ENCODE results near the gene CDHR3. TPM values are rescaled to one million over a fixed set of nuclear protein-coding genes. Genes with fewer than 3 reads are reported as not detected.

Gene CDHR3
- total RNA-seq, 2 donors from 2014 or later: 3.5 to 3.7 TPM

DNA sequence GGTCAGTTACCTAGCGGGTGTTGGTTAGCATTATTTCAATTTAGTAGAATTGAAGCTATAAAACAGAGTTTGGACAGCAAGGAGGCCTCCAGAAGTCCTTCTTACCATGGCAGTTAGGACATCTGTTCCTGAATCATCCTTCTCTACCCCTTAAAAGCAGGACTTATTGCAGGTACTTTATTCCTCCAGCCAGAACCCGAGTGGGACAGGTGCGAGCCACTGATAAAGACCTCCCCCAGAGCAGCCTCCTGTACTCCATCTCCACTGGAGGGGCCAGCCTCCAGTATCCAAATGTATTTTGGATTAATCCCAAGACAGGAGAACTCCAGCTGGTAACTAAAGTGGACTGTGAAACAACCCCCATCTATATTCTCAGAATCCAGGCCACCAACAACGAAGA is 54.6 kb downstream of the CDHR3 start:
- intact Hi-C loops (cut with DNase I): loop anchor here in 1 of 2 donors (10.0 kb wide), 1 partner anchor 1073 kb away; no protein-coding TSS in a partner anchor

DNA sequence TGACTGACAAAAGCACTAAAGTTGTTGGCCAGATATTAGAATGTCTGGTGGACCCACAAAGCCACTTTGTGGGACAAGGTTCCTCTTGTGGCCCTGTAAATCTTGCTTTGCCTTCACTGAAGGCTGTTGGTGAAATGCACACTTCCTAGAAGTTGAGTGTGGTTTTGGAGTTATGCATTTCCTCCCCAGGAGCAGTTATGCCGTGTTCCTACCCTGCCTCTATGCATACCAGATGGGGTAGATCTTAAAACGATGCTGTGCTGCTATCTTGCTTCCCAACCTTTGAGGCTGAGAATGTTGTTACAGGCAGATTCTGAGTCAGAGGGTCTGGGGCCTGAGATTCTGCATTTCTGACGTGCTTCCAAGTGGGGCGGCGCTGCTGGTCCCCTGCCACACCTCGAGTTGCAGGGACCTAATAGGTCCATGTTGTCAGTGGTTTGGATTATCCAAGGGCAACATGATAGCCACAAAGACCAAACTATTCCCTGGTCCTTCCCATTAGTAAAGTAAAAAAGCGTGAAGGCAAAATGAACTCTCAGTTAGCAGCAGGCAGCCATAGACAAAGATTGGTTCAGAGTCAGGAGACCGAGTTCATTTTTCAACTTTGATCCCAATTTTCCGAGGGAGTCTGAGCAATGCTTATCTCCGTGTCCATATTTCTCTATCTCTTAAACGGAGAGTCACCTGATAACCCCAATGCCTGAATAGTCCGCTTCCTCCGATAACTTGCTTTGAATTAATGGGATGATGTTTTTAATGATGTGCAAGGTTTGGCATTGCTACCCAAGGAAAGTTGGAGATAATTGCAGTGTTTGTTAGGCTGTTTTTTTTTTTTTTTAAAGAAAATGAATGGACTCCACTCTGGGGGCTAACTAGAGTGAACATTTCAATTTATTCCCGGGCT is 55.8 kb downstream of the CDHR3 start:
- intact Hi-C loops (cut with DNase I): loop anchor here in 1 of 2 donors (10.0 kb wide), 1 partner anchor 1074 kb away; no protein-coding TSS in a partner anchor
- DNase-seq (ENCODE audit: low spot score): no peak

More for the DNA sequence above, 54.6 kb downstream of the CDHR3 start:
- no peak for DNase-seq (ENCODE audit: low spot score)

DNA sequence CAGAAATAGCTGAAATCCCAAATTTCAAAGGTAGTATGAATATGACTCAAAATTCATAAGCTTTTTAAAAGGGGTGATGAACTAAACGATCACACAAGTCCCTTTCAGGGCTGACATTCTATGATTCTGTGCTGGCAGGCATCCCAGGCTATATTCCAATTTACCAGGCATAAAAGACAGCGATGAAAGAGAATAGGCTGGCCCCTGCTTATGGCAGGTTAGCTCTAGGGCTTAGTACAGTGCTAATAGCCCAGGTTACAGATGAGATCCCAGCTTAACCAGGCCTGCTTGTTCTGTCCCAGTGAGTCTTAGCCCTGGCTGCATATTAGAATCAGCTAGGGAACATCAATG is 56.4 kb downstream of the CDHR3 start:
- DNase-seq (ENCODE audit: low spot score): no peak
- intact Hi-C loops (cut with DNase I): loop anchor here in 1 of 2 donors (10.0 kb wide), 1 partner anchor 1075 kb away; no protein-coding TSS in a partner anchor

- no peak for DNase-seq (ENCODE audit: low spot score)
- intact Hi-C loops (cut with DNase I): no loop called here
Observed at GRCh38 chr7:106021151-106022067, 58.3 kb downstream of the CDHR3 start.

DNA sequence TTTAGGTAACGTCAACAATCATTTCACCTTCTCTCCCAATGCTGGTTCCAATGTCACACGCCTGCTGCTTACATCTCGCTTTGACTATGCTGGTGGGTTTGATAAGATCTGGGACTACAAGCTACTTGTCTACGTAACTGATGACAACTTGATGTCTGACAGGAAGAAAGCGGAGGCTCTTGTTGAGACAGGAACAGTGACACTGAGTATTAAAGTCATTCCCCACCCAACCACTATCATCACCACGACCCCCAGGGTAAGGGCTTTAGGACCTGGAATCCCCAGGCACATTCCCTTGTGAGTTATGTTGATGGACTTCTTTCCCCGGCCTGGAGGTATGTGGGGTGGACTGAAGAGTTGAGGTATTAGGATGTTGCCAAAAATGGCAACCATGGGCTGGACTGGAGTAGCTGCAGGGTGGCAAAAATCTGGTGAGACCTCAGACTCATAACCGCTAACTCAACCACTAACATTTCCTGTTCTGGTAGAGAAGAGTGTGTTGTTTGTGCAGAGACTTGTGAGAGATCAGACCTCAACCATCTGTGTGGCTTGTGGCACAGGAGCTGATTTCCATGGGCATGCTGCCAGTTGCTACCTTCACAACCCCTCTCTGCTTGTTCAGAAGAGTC is 59.2 kb downstream of the CDHR3 start:
- no peak for DNase-seq (ENCODE audit: low spot score)
- intact Hi-C loops (cut with DNase I): no loop called here

DNA sequence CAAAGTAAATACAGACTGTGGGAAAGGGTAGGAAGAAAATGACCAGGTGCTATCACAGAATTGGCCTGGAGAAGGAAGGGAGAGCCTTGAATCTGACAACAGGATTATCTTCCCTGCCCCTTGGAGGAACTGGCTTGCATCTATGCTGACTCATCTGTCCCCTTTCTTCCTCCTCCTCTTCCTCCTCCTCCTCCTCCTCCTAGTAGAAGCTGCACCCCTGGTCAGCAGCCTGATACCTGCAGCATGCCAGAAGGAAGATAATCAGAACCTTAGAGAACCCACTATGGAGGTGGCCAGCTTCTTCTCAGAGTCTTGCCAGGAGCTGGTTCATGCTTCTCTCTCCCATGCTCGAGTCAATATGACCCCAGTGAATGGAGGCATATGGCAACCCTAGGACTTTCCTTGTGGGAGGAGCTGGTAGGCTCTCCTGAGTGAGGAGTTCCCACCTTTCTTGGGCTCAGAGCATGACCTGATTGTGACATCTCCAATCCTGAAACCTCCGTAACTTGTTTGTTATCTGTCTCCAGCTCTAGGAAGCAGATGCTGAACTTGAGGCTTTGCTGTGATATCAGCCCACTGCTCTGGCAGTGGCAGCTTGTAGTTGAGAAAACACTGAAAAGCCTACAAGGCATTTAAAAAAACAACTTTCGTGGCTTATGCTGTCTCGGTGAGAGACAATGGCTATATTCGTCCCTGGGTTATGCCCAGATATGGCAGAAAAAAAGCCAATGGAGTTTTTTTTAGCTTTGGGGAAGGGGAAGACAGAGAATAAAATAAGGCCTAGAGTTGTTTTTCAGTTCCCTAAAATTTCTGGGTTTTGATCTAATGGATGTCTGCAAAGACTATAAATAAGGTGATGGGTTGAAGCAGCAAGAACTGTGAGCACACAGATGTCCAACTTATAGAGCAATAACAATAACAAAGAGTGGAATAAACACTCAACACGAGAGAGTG is 60.6 kb downstream of the CDHR3 start:
- no peak for DNase-seq (ENCODE audit: low spot score)
- intact Hi-C loops (cut with DNase I): no loop called here

DNA sequence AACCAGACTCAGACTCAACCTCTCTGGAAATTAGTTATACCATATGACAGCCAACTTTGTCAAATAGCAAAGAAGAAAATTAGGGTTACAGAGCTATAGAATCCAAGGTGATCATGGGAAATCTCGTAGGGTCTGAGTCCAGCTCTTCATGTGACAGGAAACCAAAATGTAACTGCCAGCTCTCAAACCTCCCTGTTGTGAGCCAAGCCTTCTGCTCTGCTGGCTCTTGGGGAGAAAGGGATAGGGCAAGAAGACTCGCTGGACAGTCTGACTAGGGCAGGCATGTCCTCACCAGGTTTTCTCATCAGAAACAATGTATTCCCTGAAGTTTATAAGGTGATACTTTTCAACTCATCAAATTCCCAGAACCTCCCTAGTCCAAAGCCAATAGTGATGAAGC is 63.0 kb downstream of the CDHR3 start:
- intact Hi-C loops (cut with DNase I): no loop called here

GRCh38 chr7:106029451-106029850 is 66.4 kb downstream of the CDHR3 start:
- intact Hi-C loops (cut with DNase I): no loop called here
- no peak for DNase-seq (ENCODE audit: low spot score)

More for the DNA sequence above, 63.0 kb downstream of the CDHR3 start:
- DNase-seq (ENCODE audit: low spot score): no peak

DNA sequence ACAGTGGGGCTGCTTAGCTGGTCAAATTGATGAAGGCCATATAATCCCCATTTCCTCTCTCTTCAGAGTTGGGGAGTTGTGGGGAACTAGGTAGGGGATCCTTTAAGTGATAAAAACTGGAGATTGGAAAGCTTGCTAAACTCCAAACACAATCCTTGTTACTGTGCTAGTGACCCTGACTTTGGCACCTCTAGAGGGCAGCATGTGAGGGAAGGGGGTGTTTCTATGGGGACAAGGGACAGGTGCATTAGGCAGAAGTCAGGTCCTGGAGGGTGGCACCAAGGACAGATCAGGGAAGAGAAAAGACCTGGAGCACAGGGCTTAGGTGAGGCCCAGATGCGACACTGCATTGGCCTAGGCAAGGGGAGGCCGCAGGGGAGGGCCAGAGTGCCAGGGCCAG is 66.9 kb downstream of the CDHR3 start:
- DNase-seq (ENCODE audit: low spot score): no peak
- intact Hi-C loops (cut with DNase I): no loop called here

GRCh38 chr7:106031300-106032035 is 68.4 kb downstream of the CDHR3 start:
- intact Hi-C loops (cut with DNase I): no loop called here
- DNase-seq (ENCODE audit: low spot score): no peak

DNA sequence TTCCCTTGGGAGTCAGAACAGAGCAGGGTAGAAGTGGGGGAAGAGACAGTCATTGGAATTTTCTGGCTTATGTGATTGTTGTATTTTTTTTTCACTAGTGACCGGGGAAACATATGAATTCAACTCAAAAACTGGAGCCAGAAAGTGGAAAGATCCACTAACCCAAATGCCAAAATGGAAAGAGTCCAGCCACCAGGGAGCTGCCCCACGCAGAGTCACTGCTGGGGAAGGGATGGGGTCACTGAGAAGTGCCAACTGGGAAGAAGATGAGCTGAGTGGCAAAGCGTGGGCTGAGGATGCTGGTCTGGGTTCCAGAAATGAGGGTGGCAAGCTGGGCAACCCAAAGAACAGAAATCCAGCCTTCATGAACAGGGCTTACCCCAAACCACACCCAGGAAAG is 69.2 kb downstream of the CDHR3 start:
- no peak for DNase-seq (ENCODE audit: low spot score)

GRCh38 chr7:106033735-106034134 is 70.7 kb downstream of the CDHR3 start:
- no peak for DNase-seq (ENCODE audit: low spot score)
- intact Hi-C loops (cut with DNase I): no loop called here

More for the DNA sequence above, 69.2 kb downstream of the CDHR3 start:
- intact Hi-C loops (cut with DNase I): no loop called here

DNA sequence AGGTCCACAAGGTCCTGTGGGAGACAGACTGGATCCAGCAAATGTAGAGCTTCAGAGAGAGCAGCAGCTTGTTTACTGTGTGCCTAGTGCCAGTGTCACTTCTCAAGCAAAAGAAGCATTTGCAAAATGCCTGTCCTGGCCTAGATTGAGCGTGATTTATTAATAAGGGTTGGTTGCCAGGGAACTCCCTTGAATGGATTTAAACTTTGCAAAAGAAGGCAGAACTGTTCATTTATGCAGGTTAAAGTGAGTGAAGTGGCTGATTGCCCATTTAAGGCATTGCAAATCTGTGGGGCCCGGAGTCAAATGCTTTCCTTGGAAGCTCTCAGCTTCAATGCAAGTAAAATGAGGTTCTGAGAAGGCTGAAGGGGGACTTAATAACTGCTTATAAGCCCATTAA is 71.3 kb downstream of the CDHR3 start:
- DNase-seq (ENCODE audit: low spot score): no peak
- intact Hi-C loops (cut with DNase I): no loop called here

DNA sequence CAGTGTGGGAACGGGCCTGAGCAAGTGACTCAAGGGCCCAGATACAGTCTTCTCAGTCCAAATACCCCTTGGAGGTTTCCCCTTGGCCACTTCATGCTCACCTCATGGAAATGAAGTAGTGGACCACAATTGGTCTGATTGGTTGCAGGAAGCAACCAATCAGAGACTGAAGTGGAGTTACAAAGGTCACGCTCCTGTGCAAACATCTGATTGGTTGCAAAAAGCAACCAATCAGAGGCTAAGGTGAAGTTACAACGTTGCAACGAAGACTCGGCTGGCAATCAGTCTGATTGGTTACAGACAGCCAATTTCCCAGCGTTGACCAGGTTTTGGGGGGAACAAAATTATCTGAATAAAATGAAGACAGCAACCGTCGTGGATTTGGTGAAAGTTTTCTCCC is 72.5 kb downstream of the CDHR3 start:
- DNase-seq (ENCODE audit: low spot score): no peak
- intact Hi-C loops (cut with DNase I): no loop called here

- intact Hi-C loops (cut with DNase I): no loop called here
- no peak for DNase-seq (ENCODE audit: low spot score)
Observed at GRCh38 chr7:106036004-106036403, 72.9 kb downstream of the CDHR3 start.

DNA sequence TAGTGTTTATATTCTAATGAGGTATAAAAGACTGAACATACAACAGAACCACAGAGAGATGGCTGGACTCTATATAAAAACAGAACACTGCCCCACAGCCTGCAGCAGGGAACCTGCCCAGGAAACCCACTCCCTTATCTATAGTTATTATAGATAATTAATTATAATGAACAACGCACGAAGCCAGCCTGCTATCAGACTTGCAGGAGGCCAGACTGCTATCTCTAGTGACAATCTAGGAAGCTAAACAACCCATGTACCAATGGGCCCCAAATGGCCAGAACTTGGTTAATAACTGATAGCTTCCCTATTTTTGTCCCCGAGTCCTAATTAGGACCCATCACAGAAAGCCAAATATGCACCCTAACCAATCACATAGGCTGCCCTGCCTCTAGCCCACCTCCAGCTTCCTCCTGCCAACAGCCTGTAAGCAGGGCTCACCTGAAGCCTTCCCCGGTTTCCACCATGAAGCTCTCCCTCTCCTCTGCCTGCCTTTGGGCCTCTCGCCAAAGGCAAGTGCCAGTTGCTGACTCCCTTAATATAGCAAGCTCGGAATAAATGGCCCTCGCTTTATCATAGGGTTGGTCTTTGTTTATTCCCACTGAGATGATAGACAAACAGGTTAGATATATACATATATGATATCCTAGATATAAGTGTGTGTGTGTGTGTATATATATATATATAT is 74.6 kb downstream of the CDHR3 start:
- intact Hi-C loops (cut with DNase I): no loop called here
- no peak for DNase-seq (ENCODE audit: low spot score)

DNA sequence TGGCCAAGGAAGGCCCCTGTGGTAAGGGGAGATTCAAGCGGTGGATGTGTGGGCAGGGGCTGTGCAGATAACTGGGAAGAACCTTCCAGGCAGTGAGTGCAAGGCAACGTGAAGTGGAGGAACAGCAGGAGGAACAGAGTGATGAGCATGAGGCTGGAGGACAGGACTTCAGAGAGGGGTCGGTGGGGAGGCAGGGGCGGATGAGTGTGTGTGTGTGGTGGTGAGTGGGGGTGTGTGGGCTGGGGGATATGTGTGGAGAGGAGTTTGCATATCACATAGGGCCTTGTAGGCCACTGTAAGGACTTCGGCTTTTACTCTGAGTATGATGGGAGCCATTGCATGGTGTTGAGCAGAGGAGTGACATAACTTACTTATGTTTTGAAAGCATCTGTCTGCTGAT is 75.2 kb downstream of the CDHR3 start:
- DNase-seq (ENCODE audit: low spot score): no peak
- intact Hi-C loops (cut with DNase I): no loop called here
